ENCODE data around the gene ZNF75A. TPM values are rescaled to one million over a fixed set of nuclear protein-coding genes. Genes with fewer than 3 reads are reported as not detected.

Gene ZNF75A
- total RNA-seq, 1 donor from 2014 or later, result 57.4 TPM

GRCh38 chr16:3295209-3295608, 10.1 kb upstream of the ZNF75A start:
- H3K4me1 Mint-ChIP-seq (ENCODE audit: low read depth), result no peaks in the 10 kb centered on the region
- H3K9me3 Mint-ChIP-seq (ENCODE audit: low read depth), result peaks cover 70% of the 10 kb centered on the region
- no peak overlapping the region for H3K4me3 Mint-ChIP-seq (ENCODE audit: low read depth)
- H3K27ac Mint-ChIP-seq, result no peak overlapping the region
- H3K27me3 Mint-ChIP-seq, result no peaks in the 10 kb centered on the region
- no peak for TF ChIP-seq CTCF (IDR thresholded peaks at IDR 0.05; ENCODE audit: unreplicated experiment)
- H3K36me3 Mint-ChIP-seq (ENCODE audit: insufficient read depth), result peaks cover 81% of the 10 kb centered on the region
- DNase-seq (ENCODE audit: low spot score, unreplicated experiment), result no peak

- H3K4me3 Mint-ChIP-seq (ENCODE audit: low read depth), result no peak overlapping the region
- H3K36me3 Mint-ChIP-seq (ENCODE audit: insufficient read depth), result peaks cover 81% of the 10 kb centered on the region
- no peak for DNase-seq (ENCODE audit: low spot score, unreplicated experiment)
- no peaks in the 10 kb centered on the region for H3K4me1 Mint-ChIP-seq (ENCODE audit: low read depth)
- peak overlapping the region; percentile 29 for H3K27ac Mint-ChIP-seq
- TF ChIP-seq CTCF (IDR thresholded peaks at IDR 0.05; ENCODE audit: unreplicated experiment), result no peak
- peaks cover 72% of the 10 kb centered on the region for H3K9me3 Mint-ChIP-seq (ENCODE audit: low read depth)
- H3K27me3 Mint-ChIP-seq, result no peaks in the 10 kb centered on the region
Measured at GRCh38 chr16:3295783-3296182, 9.5 kb upstream of the ZNF75A start.

GRCh38 chr16:3304370-3304769, 927 bp upstream of the ZNF75A start:
- Mint-ChIP-seq H3K27me3 (peaks cover 3% of the 10 kb centered on the region), H3K4me1 (ENCODE audit: low read depth) (no peaks in the 10 kb centered on the region), H3K4me3 (ENCODE audit: low read depth) (peak overlapping the region; percentile 79), H3K36me3 (ENCODE audit: insufficient read depth) (peaks cover 66% of the 10 kb centered on the region), H3K9me3 (ENCODE audit: low read depth) (peaks cover 44% of the 10 kb centered on the region), H3K27ac (peak overlapping the region; percentile 84)
- TF ChIP-seq CTCF (IDR thresholded peaks at IDR 0.05; ENCODE audit: unreplicated experiment), result no peak
- no peak for DNase-seq (ENCODE audit: low spot score, unreplicated experiment)

- Mint-ChIP-seq H3K27ac (peak overlapping the region; percentile 81), H3K4me1 (ENCODE audit: low read depth) (no peaks in the 10 kb centered on the region), H3K9me3 (ENCODE audit: low read depth) (peaks cover 35% of the 10 kb centered on the region), H3K27me3 (peaks cover 3% of the 10 kb centered on the region), H3K4me3 (ENCODE audit: low read depth) (peak overlapping the region; percentile 79), H3K36me3 (ENCODE audit: insufficient read depth) (peaks cover 66% of the 10 kb centered on the region)
- no peak for DNase-seq (ENCODE audit: low spot score, unreplicated experiment)
- no peak for TF ChIP-seq CTCF (IDR thresholded peaks at IDR 0.05; ENCODE audit: unreplicated experiment)
Measured at GRCh38 chr16:3306078-3306477, 781 bp downstream of the ZNF75A start.

- Mint-ChIP-seq H3K27me3 (no peaks in the 10 kb centered on the region), H3K4me1 (ENCODE audit: low read depth) (no peaks in the 10 kb centered on the region), H3K36me3 (ENCODE audit: insufficient read depth) (peaks cover 93% of the 10 kb centered on the region), H3K4me3 (ENCODE audit: low read depth) (no peak overlapping the region), H3K27ac (no peak overlapping the region), H3K9me3 (ENCODE audit: low read depth) (peaks cover 63% of the 10 kb centered on the region)
- TF ChIP-seq CTCF (IDR thresholded peaks at IDR 0.05; ENCODE audit: unreplicated experiment), result no peak
- no peak for DNase-seq (ENCODE audit: low spot score, unreplicated experiment)
Measured at GRCh38 chr16:3311496-3311895, 6.2 kb downstream of the ZNF75A start.
